Posterior vena cava (tissue), 2 donors: ENCODE results near the gene ZNF226. TPM values are rescaled to one million over a fixed set of nuclear protein-coding genes. Genes with fewer than 3 reads are reported as not detected.
"Not testable (repeated sequence)": the region's sequence is repeated elsewhere in the genome, so short reads cannot be mapped to it uniquely, and the experiment has no call there.

ENCODE experiments used
- DNase-seq: peaks from one replicate; pipeline ENCODE4 v3.0.0-alpha.2; 2020; ENCODE audit warnings: low spot score
- intact Hi-C, 2 donors: fragments of 100-400 bp; cut with DNase I; formaldehyde crosslinking; loops; one replicate each; pipeline versions ENCODE4 v1.14.1 to v1.14.2; 2022 to 2023
- total RNA-seq, 2 donors: library from RNA; stranded (reverse); fragmentation: NEBNext Ultra II Directional; extraction: Animal tissue kit (Norgen Biotek cat#: 25700); gene quantifications; one replicate each; pipeline ENCODE4 v1.2.1, GENCODE V29; 2021
- donor health status: DM: yes; HTN: yes; CAD: no.
- donor health status: DM: yes; HTN: yes; CAD: no.

Gene ZNF226
- total RNA-seq, 2 donors from 2014 or later = 15.8 to 19.8 TPM

- intact Hi-C loops = no loop called here
- no peak for DNase-seq
These were observed 39.9 kb downstream of the ZNF226 start for GRCh38 chr19:44204772-44205171.

GRCh38 chr19:44207126-44207803 lies 42.4 kb downstream of the ZNF226 start:
- intact Hi-C loops = no loop called here
- peak; percentile 95 for DNase-seq

- peak; percentile 97 for DNase-seq
- intact Hi-C loops = no loop called here
These were observed 47.5 kb downstream of the ZNF226 start, which contains the start of gene ZNF227 for GRCh38 chr19:44212250-44212865. ZNF227 (plus strand) TSS chr19:44212532; CDS start chr19:44217793, 5,261 bp downstream.

- DNase-seq = no peak
- intact Hi-C loops = no loop called here
These were observed 48.0 kb downstream of the ZNF226 start for GRCh38 chr19:44212866-44213346.

GRCh38 chr19:44219926-44220325 lies 55.0 kb downstream of the ZNF226 start:
- intact Hi-C loops, DNase-seq: not testable (repeated sequence)

- DNase-seq, intact Hi-C loops: not testable (repeated sequence)
These were observed 55.9 kb downstream of the ZNF226 start for GRCh38 chr19:44220761-44221160.

- DNase-seq, intact Hi-C loops: not testable (repeated sequence)
These were observed 56.4 kb downstream of the ZNF226 start for GRCh38 chr19:44221291-44221690.

Other genes with a start within 250 kb of the ZNF226 start
- gene ZNF45, start 229.8 kb upstream of the ZNF226 start, total RNA-seq = 10 to 100 TPM; 11.5 to 14.4 TPM
- 1 to 10 TPM; 4.4 to 7.4 TPM for gene ZNF221, start 213.9 kb upstream of the ZNF226 start, total RNA-seq
- gene ZNF155, start 180.9 kb upstream of the ZNF226 start, total RNA-seq = 1 to 10 TPM; 5.0 to 6.7 TPM
- gene ZNF230, start 162.1 kb upstream of the ZNF226 start, total RNA-seq = 1 to 10 TPM; 3.6 to 3.9 TPM
- 1 to 10 TPM; 3.5 to 4.1 TPM for gene ZNF222, start 139.7 kb upstream of the ZNF226 start, total RNA-seq
- 1 to 10 TPM; 2.8 to 3.7 TPM for gene ZNF223, start 113.1 kb upstream of the ZNF226 start, total RNA-seq
- 1 to 10 TPM; 2.3 to 2.5 TPM for gene ZNF284, start 92.9 kb upstream of the ZNF226 start, total RNA-seq
- gene ZNF224, start 70.7 kb upstream of the ZNF226 start, total RNA-seq = 10 to 100 TPM; 16.4 to 21.0 TPM
- 1 to 10 TPM; 3.5 to 6.0 TPM for gene ZNF225, start 51.7 kb upstream of the ZNF226 start, total RNA-seq
- gene ZNF234, start 23.5 kb upstream of the ZNF226 start, total RNA-seq = 10 to 100 TPM in 1 of 2 donors, 1 to 10 TPM in 1; 9.4 to 10.0 TPM
- gene ZNF227, start 47.4 kb downstream of the ZNF226 start, total RNA-seq = 10 to 100 TPM; 13.2 to 14.6 TPM
- under 1 TPM; 0.19 to 0.28 TPM for gene ZNF233, start 94.8 kb downstream of the ZNF226 start, total RNA-seq
- gene ZNF235, start 139.9 kb downstream of the ZNF226 start, total RNA-seq = 1 to 10 TPM; 3.6 to 5.7 TPM
- gene ZNF112, start 191.6 kb downstream of the ZNF226 start, total RNA-seq = 1 to 10 TPM; 5.2 to 7.9 TPM
- 1 to 10 TPM; 2.5 to 4.2 TPM for gene ZNF285, start 236.5 kb downstream of the ZNF226 start, total RNA-seq